SK-N-MC (cell line): ENCODE results near the gene PPP2CA.
"Not testable (repeated sequence)": the region's sequence is repeated elsewhere in the genome, so short reads cannot be mapped to it uniquely, and the experiment has no call there.

Experiments used
- DNase-seq: peaks from one replicate; pipeline ENCODE4 v3.0.0-alpha.2; 2011; ENCODE audit warnings: low read depth, low spot score
- H3K27ac ChIP-seq: fragments of 200-600 bp; sonication (generic); 2 replicates; pipeline ENCODE4 v1.5.1; 2016; ENCODE audit warnings: mixed run types
- H3K36me3 ChIP-seq: fragments of 200-600 bp; sonication (generic); 2 replicates; pipeline ENCODE4 v1.6.1; 2017; ENCODE audit warnings: antibody characterized with exemption, low read length, mixed read lengths; ENCODE audit not compliant: insufficient read depth
- H3K4me3 ChIP-seq: fragments of 200-600 bp; sonication (generic); 2 replicates; pipeline ENCODE4 v1.5.1; 2016
- H3K9ac ChIP-seq: fragments of 200-600 bp; sonication (generic); 2 replicates; pipeline ENCODE4 v1.8.0; 2017; ENCODE audit warnings: mixed run types, mixed read lengths; ENCODE audit not compliant: insufficient read length
- H3K9me3 ChIP-seq: fragments of 200-600 bp; sonication (generic); 2 replicates; pipeline ENCODE4 v1.6.1; 2017; ENCODE audit warnings: low read depth, mild to moderate bottlenecking, antibody characterized with exemption, low read length, moderate library complexity, mixed read lengths
- EZH2 ChIP-seq: fragments of 200-600 bp; sonication (generic); IDR thresholded peaks from one replicate; pipeline ENCODE4 v1.6.1; 2017; ENCODE audit warnings: antibody characterized with exemption
- FOXP2 ChIP-seq: optimal IDR thresholded peaks from 2 replicates; pipeline ENCODE3; 2011; ENCODE audit warnings: mild to moderate bottlenecking, moderate library complexity; ENCODE audit not compliant: insufficient read depth; ENCODE audit errors: extremely low read length, control extremely low read depth
- POLR2AphosphoS5 ChIP-seq: IDR thresholded peaks from 2 replicates; pipeline ENCODE4 v1.6.1; 2012; ENCODE audit warnings: mild to moderate bottlenecking, low read depth, low read length, borderline replicate concordance

Gene PPP2CA

GRCh38 chr5:134228624-134229023 is 2.8 kb upstream of the PPP2CA start:
- Histone ChIP-seq H3K9me3 (no peaks in the 10 kb centered on the region), H3K9ac (no peak overlapping the region), H3K36me3 (peaks cover 14% of the 10 kb centered on the region), H3K4me3 (no peak overlapping the region), H3K27ac (no peak overlapping the region)
- TF ChIP-seq POLR2AphosphoS5 (no peak), FOXP2 (no peak), EZH2 (no peak)
- DNase-seq: no peak

- peaks cover 19% of the 10 kb centered on the region for H3K36me3 ChIP-seq
- DNase-seq: no peak
- TF ChIP-seq FOXP2: no peak
- no peak for TF ChIP-seq POLR2AphosphoS5
- no peak for TF ChIP-seq EZH2
- no peaks in the 10 kb centered on the region for H3K9me3 ChIP-seq
- H3K27ac ChIP-seq: no peak overlapping the region
- H3K9ac ChIP-seq: no peak overlapping the region
- no peak overlapping the region for H3K4me3 ChIP-seq
These were observed 1.9 kb upstream of the PPP2CA start for GRCh38 chr5:134227776-134228175.

GRCh38 chr5:134227259-134227658 is 1.4 kb upstream of the PPP2CA start:
- no peaks in the 10 kb centered on the region for H3K9me3 ChIP-seq
- H3K36me3 ChIP-seq: peaks cover 22% of the 10 kb centered on the region
- H3K9ac ChIP-seq: no peak overlapping the region
- H3K27ac ChIP-seq: no peak overlapping the region
- no peak for DNase-seq
- TF ChIP-seq FOXP2: no peak
- TF ChIP-seq POLR2AphosphoS5: no peak
- no peak for TF ChIP-seq EZH2
- H3K4me3 ChIP-seq: peak overlapping the region; percentile 92; the same call in 1 of the 2 replicates

- no peak for DNase-seq
- peak overlapping the region; percentile 92 for H3K4me3 ChIP-seq
- H3K27ac ChIP-seq: no peak overlapping the region
- TF ChIP-seq EZH2: no peak
- peak; percentile 88; the same call in 1 of the 2 replicates for TF ChIP-seq POLR2AphosphoS5
- no peaks in the 10 kb centered on the region for H3K9me3 ChIP-seq
- H3K36me3 ChIP-seq: peaks cover 28% of the 10 kb centered on the region
- H3K9ac ChIP-seq: peak overlapping the region; percentile 90
These were observed 744 bp upstream of the PPP2CA start for GRCh38 chr5:134226441-134227192.

- Histone ChIP-seq H3K36me3 (peaks cover 43% of the 10 kb centered on the region), H3K9me3 (no peaks in the 10 kb centered on the region), H3K9ac (peak overlapping the region; percentile 98), H3K4me3 (peak overlapping the region; percentile 92), H3K27ac (peak overlapping the region; percentile 90)
- no peak for DNase-seq
- TF ChIP-seq POLR2AphosphoS5: no peak; the same call in 1 of the 2 replicates
- TF ChIP-seq FOXP2: no peak
- TF ChIP-seq EZH2: no peak
These were observed 739 bp downstream of the PPP2CA start for GRCh38 chr5:134224888-134225779.

- Histone ChIP-seq H3K9me3 (no peaks in the 10 kb centered on the region), H3K4me3 (peak overlapping the region; percentile 92), H3K9ac (peak overlapping the region; percentile 98), H3K36me3 (peaks cover 57% of the 10 kb centered on the region), H3K27ac (no peak overlapping the region; the same call in 1 of the 2 replicates)
- TF ChIP-seq FOXP2: no peak
- TF ChIP-seq EZH2: no peak
- TF ChIP-seq POLR2AphosphoS5: no peak
- DNase-seq: no peak
These were observed 2.2 kb downstream of the PPP2CA start for GRCh38 chr5:134223406-134224248.

GRCh38 chr5:134221690-134222089 is 4.2 kb downstream of the PPP2CA start:
- H3K9ac ChIP-seq, DNase-seq, H3K9me3 ChIP-seq, H3K4me3 ChIP-seq, H3K27ac ChIP-seq: not testable (repeated sequence)
- H3K36me3 ChIP-seq: peaks cover 74% of the 10 kb centered on the region

GRCh38 chr5:134215757-134216156 is 10.1 kb downstream of the PPP2CA start:
- peaks cover 79% of the 10 kb centered on the region for H3K36me3 ChIP-seq
- H3K4me3 ChIP-seq: no peak overlapping the region
- no peak for DNase-seq
- no peak overlapping the region for H3K27ac ChIP-seq
- no peak overlapping the region for H3K9ac ChIP-seq
- peaks cover 9% of the 10 kb centered on the region; the same call in 1 of the 2 replicates for H3K9me3 ChIP-seq
- no peak for TF ChIP-seq FOXP2
- TF ChIP-seq POLR2AphosphoS5: no peak
- TF ChIP-seq EZH2: no peak

GRCh38 chr5:134211263-134212031 is 14.4 kb downstream of the PPP2CA start:
- H3K4me3 ChIP-seq, H3K27ac ChIP-seq, H3K9me3 ChIP-seq, DNase-seq, H3K9ac ChIP-seq: not testable (repeated sequence)
- peaks cover 42% of the 10 kb centered on the region for H3K36me3 ChIP-seq
